ENCODE measurements around the gene UGT2A2.
"Not testable (repeated sequence)": the region's sequence is repeated elsewhere in the genome, so short reads cannot be mapped to it uniquely, and the experiment has no call there.

UGT2A2 gene

GRCh38 chr4:69639542-69639941 lies at the start of gene UGT2A2:
UGT2A2 (minus strand) TSS chr4:69639642; CDS start chr4:69639640, 2 bp downstream.
- no peak for DNase-seq

GRCh38 chr4:69684804-69685203 lies 45.4 kb upstream of the UGT2A2 start:
- DNase-seq: no peak

GRCh38 chr4:69668680-69669079 lies 29.2 kb upstream of the UGT2A2 start:
- no peak for DNase-seq

GRCh38 chr4:69664009-69664408 lies 24.6 kb upstream of the UGT2A2 start:
- not testable (repeated sequence) for DNase-seq

GRCh38 chr4:69661130-69661803 lies 21.8 kb upstream of the UGT2A2 start:
- DNase-seq: peak; percentile 17

GRCh38 chr4:69658133-69658532 lies 18.7 kb upstream of the UGT2A2 start:
- no peak for DNase-seq

- DNase-seq: no peak
Observed at GRCh38 chr4:69656653-69657158, 17.3 kb upstream of the UGT2A2 start.

- DNase-seq: no peak
Observed at GRCh38 chr4:69653147-69653546, 13.7 kb upstream of the UGT2A2 start, which contains the start of gene UGT2A1. UGT2A1 (minus strand) TSS chr4:69653247; CDS start chr4:69647644, 5,603 bp downstream.

GRCh38 chr4:69650872-69651271 lies 11.4 kb upstream of the UGT2A2 start:
- DNase-seq: no peak

GRCh38 chr4:69649629-69650028 lies 10.2 kb upstream of the UGT2A2 start:
- DNase-seq: no peak

GRCh38 chr4:69649207-69649606 lies 9.8 kb upstream of the UGT2A2 start:
- DNase-seq: no peak

- no peak for DNase-seq
Observed at GRCh38 chr4:69642961-69643360, 3.5 kb upstream of the UGT2A2 start.

- DNase-seq: no peak
Observed at GRCh38 chr4:69640289-69640688, 847 bp upstream of the UGT2A2 start.

- DNase-seq: no peak
Observed at GRCh38 chr4:69617083-69617694, 22.3 kb downstream of the UGT2A2 start.

GRCh38 chr4:69610484-69610883 lies 29.0 kb downstream of the UGT2A2 start:
- no peak for DNase-seq

- DNase-seq: no peak
Observed at GRCh38 chr4:69601065-69601464, 38.4 kb downstream of the UGT2A2 start.

GRCh38 chr4:69600013-69600412 lies 39.4 kb downstream of the UGT2A2 start:
- DNase-seq: no peak

GRCh38 chr4:69594382-69594781 lies 45.1 kb downstream of the UGT2A2 start:
- no peak for DNase-seq

- no peak for DNase-seq
Observed at GRCh38 chr4:69591364-69591763, 48.1 kb downstream of the UGT2A2 start.

GRCh38 chr4:69589884-69590283 lies 49.6 kb downstream of the UGT2A2 start:
- no peak for DNase-seq

GRCh38 chr4:69584135-69584534 lies 55.3 kb downstream of the UGT2A2 start:
- DNase-seq: no peak

- no peak for DNase-seq
Observed at GRCh38 chr4:69583543-69583942, 55.9 kb downstream of the UGT2A2 start.

GRCh38 chr4:69577245-69577644 lies 62.2 kb downstream of the UGT2A2 start:
- no peak for DNase-seq

- no peak for DNase-seq
Observed at GRCh38 chr4:69576251-69576877, 63.1 kb downstream of the UGT2A2 start.

All from CD4-positive, alpha-beta T cell treated with Interleukin-4 for 4 hours (primary cell).